OCI-LY1 (cell line): ENCODE measurements around the gene RD3L.

Experiments
- H2AFZ ChIP-seq: fragments of 200-600 bp; sonication (generic), shearing (Covaris generic); 2 replicates; pipeline ENCODE4 v1.6.0; 2014; ENCODE audit warnings: antibody characterized with exemption, mild to moderate bottlenecking, low read length
- H3F3A ChIP-seq: fragments of 200-600 bp; sonication (generic), shearing (Covaris generic); 2 replicates; pipeline ENCODE4 v1.6.0; 2014; ENCODE audit warnings: mild to moderate bottlenecking, antibody characterized with exemption, low read length, moderate library complexity; ENCODE audit not compliant: insufficient read depth
- H3K27ac ChIP-seq: fragments of 200-600 bp; sonication (generic); 2 replicates; pipeline ENCODE4 v1.5.1; 2014; ENCODE audit warnings: low read length, mixed run types, mild to moderate bottlenecking, low read depth; ENCODE audit not compliant: poor library complexity, severe bottlenecking
- H3K27me3 ChIP-seq: fragments of 200-600 bp; sonication (generic); 2 replicates; pipeline ENCODE4 v1.6.0; 2014; ENCODE audit warnings: antibody characterized with exemption, mild to moderate bottlenecking, low read length, moderate library complexity; ENCODE audit not compliant: insufficient read depth
- H3K36me3 ChIP-seq: fragments of 200-600 bp; sonication (generic); 2 replicates; pipeline ENCODE4 v1.6.1; 2014; ENCODE audit warnings: mild to moderate bottlenecking, antibody characterized with exemption, low read length, moderate library complexity, mixed read lengths; ENCODE audit not compliant: insufficient read depth
- H3K4me1 ChIP-seq: fragments of 200-600 bp; sonication (generic); 2 replicates; pipeline ENCODE4 v1.5.1; 2014; ENCODE audit warnings: mild to moderate bottlenecking, low read length, moderate library complexity; ENCODE audit not compliant: insufficient read depth, severe bottlenecking
- H3K4me2 ChIP-seq: fragments of 200-600 bp; sonication (generic), shearing (Covaris generic); 2 replicates; pipeline ENCODE4 v1.6.1; 2014; ENCODE audit warnings: low read length
- H3K4me3 ChIP-seq: fragments of 200-600 bp; sonication (generic); 2 replicates; pipeline ENCODE4 v1.5.1; 2014; ENCODE audit warnings: low read length, low read depth, mild to moderate bottlenecking, mixed read lengths; ENCODE audit not compliant: poor library complexity, severe bottlenecking
- H3K79me2 ChIP-seq: fragments of 200-600 bp; shearing (Covaris generic); 2 replicates; pipeline ENCODE4 v1.6.1; 2016; ENCODE audit warnings: mixed run types, low read length, mixed read lengths; ENCODE audit not compliant: insufficient read depth
- H3K9ac ChIP-seq: fragments of 200-600 bp; sonication (generic), shearing (Covaris generic); 2 replicates; pipeline ENCODE4 v1.6.1; 2014; ENCODE audit warnings: mild to moderate bottlenecking, low read length, mixed read lengths
- H3K9me2 ChIP-seq: fragments of 200-600 bp; sonication (generic), shearing (Covaris generic); 2 replicates; pipeline ENCODE4 v1.6.1; 2014; ENCODE audit warnings: low read depth, mild to moderate bottlenecking, low read length, mixed read lengths
- H3K9me3 ChIP-seq: fragments of 200-600 bp; shearing (Covaris generic); 2 replicates; pipeline ENCODE4 v1.6.1; 2014; ENCODE audit warnings: low read length, mixed read lengths
- H4K20me1 ChIP-seq: fragments of 200-600 bp; sonication (generic), shearing (Covaris generic); 2 replicates; pipeline ENCODE4 v1.6.0; 2016; ENCODE audit warnings: mild to moderate bottlenecking, low read length; ENCODE audit not compliant: insufficient read depth
- CTCF ChIP-seq: fragments of 200-600 bp; sonication (generic), shearing (Covaris generic); IDR thresholded peaks from 2 replicates; pipeline ENCODE4 v1.5.1; 2017; ENCODE audit warnings: mild to moderate bottlenecking, antibody characterized with exemption, low read length, moderate library complexity, mixed read lengths
- EZH2 ChIP-seq: fragments of 200-600 bp; sonication (generic), shearing (Covaris generic); IDR thresholded peaks from 2 replicates; pipeline ENCODE4 v1.8.0; 2017; ENCODE audit warnings: borderline replicate concordance, mixed run types, mild to moderate bottlenecking, antibody characterized with exemption, low read length, moderate library complexity, mixed read lengths

Gene RD3L

GRCh38 chr14:103908580-103908979 lies 33.7 kb downstream of the RD3L start:
- H3K27me3 ChIP-seq, result no peaks in the 10 kb centered on the region
- no peak overlapping the region for H3K9ac ChIP-seq
- TF ChIP-seq CTCF (no peak), EZH2 (no peak)
- peaks cover 11% of the 10 kb centered on the region for H3K4me1 ChIP-seq
- no peaks in the 10 kb centered on the region for H3K9me3 ChIP-seq
- H3K4me2 ChIP-seq, result no peak overlapping the region
- no peak overlapping the region for H3K27ac ChIP-seq
- H3F3A ChIP-seq, result no peaks in the 10 kb centered on the region
- peaks cover 31% of the 10 kb centered on the region for H3K36me3 ChIP-seq
- no peaks in the 10 kb centered on the region for H3K79me2 ChIP-seq
- no peak overlapping the region for H3K4me3 ChIP-seq
- no peaks in the 10 kb centered on the region for H4K20me1 ChIP-seq
- no peaks in the 10 kb centered on the region for H3K9me2 ChIP-seq
- H2AFZ ChIP-seq, result no peak overlapping the region

- H3K9ac ChIP-seq, result no peak overlapping the region
- no peaks in the 10 kb centered on the region for H3K79me2 ChIP-seq
- H3K4me3 ChIP-seq, result no peak overlapping the region
- H3K9me3 ChIP-seq, result no peaks in the 10 kb centered on the region
- peaks cover 11% of the 10 kb centered on the region for H3K4me1 ChIP-seq
- no peak overlapping the region for H2AFZ ChIP-seq
- H3K27me3 ChIP-seq, result no peaks in the 10 kb centered on the region; the same call in 1 of the 2 replicates
- TF ChIP-seq CTCF (peak; percentile 55), EZH2 (no peak)
- peaks cover 7% of the 10 kb centered on the region; the same call in 1 of the 2 replicates for H3K36me3 ChIP-seq
- H3F3A ChIP-seq, result no peaks in the 10 kb centered on the region
- H4K20me1 ChIP-seq, result no peaks in the 10 kb centered on the region
- H3K4me2 ChIP-seq, result no peak overlapping the region
- H3K9me2 ChIP-seq, result no peaks in the 10 kb centered on the region
- H3K27ac ChIP-seq, result no peak overlapping the region
Observed at GRCh38 chr14:103905842-103906456, 36.4 kb downstream of the RD3L start.

- H3K79me2 ChIP-seq, result no peaks in the 10 kb centered on the region
- H3K9me2 ChIP-seq, result no peaks in the 10 kb centered on the region
- H3K4me1 ChIP-seq, result no peaks in the 10 kb centered on the region
- H3K9me3 ChIP-seq, result no peaks in the 10 kb centered on the region
- H3K4me2 ChIP-seq, result no peak overlapping the region
- no peak overlapping the region for H3K9ac ChIP-seq
- no peaks in the 10 kb centered on the region for H3F3A ChIP-seq
- H2AFZ ChIP-seq, result no peak overlapping the region
- 0 out of 2 replicates have a peak, but pooled peaks cover 4% of the 10 kb centered on the region for H3K36me3 ChIP-seq
- TF ChIP-seq EZH2 (no peak), CTCF (no peak)
- H3K27me3 ChIP-seq, result no peaks in the 10 kb centered on the region; the same call in 1 of the 2 replicates
- no peak overlapping the region for H3K4me3 ChIP-seq
- no peak overlapping the region for H3K27ac ChIP-seq
- no peaks in the 10 kb centered on the region for H4K20me1 ChIP-seq
Observed at GRCh38 chr14:103904493-103905107, 37.7 kb downstream of the RD3L start.
